KOPT-K1 (cell line): ENCODE measurements around the gene SNX13.

Experiments
- H3K27ac ChIP-seq: fragments of 200-600 bp; sonication (generic); 2 replicates; pipeline ENCODE4 v1.5.1; 2016; ENCODE audit warnings: antibody characterized with exemption, mild to moderate bottlenecking, low read depth, low read length; ENCODE audit not compliant: poor library complexity, severe bottlenecking
- H3K36me3 ChIP-seq: fragments of 200-600 bp; sonication (generic); 2 replicates; pipeline ENCODE4 v1.5.1; 2017; ENCODE audit warnings: antibody characterized with exemption, mild to moderate bottlenecking, low read length, moderate library complexity; ENCODE audit not compliant: insufficient read depth
- H3K9me3 ChIP-seq: fragments of 200-600 bp; sonication (generic); 2 replicates; pipeline ENCODE4 v1.5.1; 2017; ENCODE audit warnings: antibody characterized with exemption, low read length, mild to moderate bottlenecking; ENCODE audit not compliant: insufficient read depth, poor library complexity, severe bottlenecking

SNX13 gene

DNA sequence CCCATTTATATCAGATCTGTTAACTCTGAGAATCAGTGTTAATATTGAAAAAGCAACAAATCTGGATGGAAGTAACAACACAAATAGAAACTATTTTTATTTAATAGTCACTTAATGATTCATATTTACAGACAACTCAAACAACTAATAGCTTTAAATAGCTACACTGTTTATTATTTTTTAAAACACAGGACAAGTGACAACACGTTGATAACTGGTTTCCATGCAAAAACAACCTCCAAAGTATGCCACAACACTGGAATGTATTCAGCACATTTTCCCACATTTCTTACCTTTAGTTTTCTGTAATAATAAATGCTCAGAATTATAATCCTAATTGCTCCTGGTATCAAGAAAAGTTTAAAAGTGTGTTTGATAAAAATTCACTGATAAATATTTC is 4.0 kb downstream of the SNX13 start:
- Histone ChIP-seq H3K9me3 (no peaks in the 10 kb centered on the region), H3K27ac (no peak overlapping the region), H3K36me3 (no peaks in the 10 kb centered on the region)

DNA sequence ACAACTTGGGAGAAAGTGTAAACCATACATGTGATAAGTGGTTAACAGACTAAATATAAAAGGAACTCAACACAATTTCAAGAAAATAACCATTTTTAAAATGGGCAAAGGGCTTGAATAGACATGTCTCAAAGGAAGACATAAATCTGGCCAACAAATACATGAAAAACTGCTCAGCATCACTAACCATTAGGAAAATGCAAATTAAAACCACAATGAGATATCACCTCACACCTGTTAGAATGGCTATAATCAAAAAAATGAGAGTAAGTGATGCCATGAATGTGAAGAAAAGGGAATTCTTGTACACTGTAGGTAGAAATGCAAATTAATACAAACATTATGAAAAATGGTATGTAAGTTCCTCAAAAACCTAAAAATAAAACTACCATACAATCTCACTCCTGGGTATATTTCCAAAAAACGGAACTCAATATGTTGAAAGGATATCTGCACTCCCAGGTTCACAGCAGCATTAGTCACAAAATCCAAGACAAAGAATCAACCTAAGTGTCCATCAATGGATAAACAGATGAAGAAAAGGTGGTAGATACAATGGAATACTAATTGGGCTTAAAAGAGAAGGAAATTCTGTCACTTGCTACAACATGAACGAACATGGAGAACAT is 5.6 kb downstream of the SNX13 start:
- Histone ChIP-seq H3K27ac (no peak overlapping the region), H3K9me3 (no peaks in the 10 kb centered on the region), H3K36me3 (no peaks in the 10 kb centered on the region)

DNA sequence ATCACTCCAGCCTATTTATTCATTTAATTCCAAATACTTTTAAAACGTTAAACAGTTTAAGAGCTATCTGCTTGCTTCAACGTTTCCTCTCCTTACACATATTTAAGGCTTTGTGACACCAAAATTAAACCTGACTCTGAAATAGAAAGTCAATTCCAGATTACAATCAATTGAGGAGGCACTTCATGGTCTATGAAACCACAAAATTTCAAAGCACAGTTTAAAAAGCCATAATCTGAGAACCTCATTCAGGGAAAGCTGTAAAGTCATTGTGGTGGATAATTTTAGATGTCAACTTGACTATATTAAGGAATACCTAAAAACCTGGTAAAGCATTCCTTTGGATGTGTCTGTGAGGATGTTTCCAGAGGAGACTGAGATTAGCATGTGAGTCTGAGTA is 6.2 kb downstream of the SNX13 start:
- Histone ChIP-seq H3K9me3 (no peaks in the 10 kb centered on the region), H3K36me3 (no peaks in the 10 kb centered on the region), H3K27ac (no peak overlapping the region)

DNA sequence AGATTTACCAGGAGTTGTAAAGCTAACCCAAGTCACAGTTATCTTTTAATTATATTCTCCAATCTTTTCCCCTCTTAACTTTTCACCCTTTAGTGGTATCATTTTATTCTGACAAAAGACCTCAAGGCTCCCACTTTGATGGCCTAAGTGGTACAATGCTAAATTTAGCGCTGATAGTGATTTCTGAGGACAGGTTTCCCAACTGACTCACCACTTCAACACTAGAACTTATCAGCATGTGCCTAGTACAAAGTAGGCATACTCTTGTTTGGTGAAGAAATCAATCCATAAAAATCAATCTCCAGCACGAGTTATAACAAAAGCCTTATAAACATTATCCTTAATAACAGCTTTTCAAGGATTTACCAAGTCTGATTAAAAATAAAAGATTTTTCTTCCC is 7.5 kb downstream of the SNX13 start:
- Histone ChIP-seq H3K36me3 (no peaks in the 10 kb centered on the region), H3K27ac (no peak overlapping the region), H3K9me3 (no peaks in the 10 kb centered on the region)

DNA sequence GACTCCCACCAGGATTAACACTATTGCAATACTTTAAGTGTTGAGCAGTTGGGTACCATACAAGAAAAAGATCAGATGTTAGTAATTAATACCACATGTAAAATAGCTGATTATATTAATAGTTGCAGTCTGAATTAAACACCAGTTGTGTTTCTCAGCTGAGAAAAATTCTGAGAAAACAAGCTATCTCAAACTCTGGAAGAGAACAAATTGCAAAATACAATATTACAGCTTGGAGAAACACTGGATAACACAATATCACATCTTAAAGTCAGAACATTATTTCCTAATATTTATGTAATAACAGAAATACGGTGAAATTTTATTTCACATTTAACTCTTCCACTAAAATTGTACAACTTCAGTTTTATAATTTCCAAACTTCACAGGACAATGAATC is 9.2 kb downstream of the SNX13 start:
- Histone ChIP-seq H3K27ac (no peak overlapping the region), H3K9me3 (no peaks in the 10 kb centered on the region), H3K36me3 (no peaks in the 10 kb centered on the region)

DNA sequence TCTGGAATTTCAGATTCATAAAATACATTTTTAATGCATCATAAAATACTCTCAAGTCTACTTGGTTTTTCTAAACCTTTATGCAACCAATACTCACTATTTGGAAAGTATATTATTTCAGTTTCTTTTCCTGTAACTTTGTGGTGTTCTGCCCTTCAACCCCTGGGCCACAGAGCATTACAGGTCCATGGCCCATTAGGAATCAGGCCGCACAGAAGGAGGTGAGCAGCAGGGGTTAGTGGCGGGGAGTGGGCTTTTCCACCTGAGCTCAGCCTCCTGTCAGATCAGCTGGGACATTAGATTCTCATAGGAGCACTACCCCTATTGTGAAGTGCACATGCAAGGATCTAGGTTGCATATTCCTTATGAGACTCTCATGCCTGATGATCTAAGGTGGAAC is 9.7 kb downstream of the SNX13 start:
- H3K27ac ChIP-seq = no peak overlapping the region
- H3K36me3 ChIP-seq = no peaks in the 10 kb centered on the region
- no peaks in the 10 kb centered on the region for H3K9me3 ChIP-seq

DNA sequence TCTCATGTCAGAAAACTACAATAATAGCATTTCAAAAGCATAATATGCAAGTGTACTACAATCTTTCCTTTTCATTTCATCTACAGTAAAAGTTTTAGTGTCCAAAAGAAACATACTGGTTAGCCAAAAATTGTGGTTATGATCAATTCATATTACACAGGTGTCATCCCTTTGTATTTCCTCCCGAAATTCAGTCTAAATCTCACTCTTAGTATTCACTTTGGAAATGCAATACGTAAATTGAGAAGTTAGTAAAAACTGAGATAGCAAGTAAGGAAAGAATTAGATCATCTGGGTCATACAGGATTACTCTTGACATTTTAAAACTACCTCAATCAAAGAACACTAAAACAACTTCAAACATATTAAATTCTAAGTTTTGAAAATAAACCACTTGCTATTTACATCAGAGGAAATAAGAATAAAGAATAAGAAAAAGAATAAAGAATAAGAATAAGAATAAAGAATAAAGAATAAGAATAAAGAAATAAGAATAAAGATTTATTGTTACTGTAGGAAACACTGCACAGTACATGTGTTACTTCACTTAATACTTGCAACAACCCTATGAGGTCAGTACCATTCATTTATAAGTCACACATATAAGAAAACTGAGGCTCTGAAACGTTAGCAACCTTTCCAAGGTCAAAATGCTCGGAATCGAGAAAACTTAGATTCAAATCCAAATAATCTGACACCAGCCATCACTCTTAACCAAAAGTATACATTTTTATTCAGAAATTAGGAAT is 10.5 kb downstream of the SNX13 start:
- Histone ChIP-seq H3K9me3 (no peaks in the 10 kb centered on the region), H3K27ac (no peak overlapping the region), H3K36me3 (no peaks in the 10 kb centered on the region)

DNA sequence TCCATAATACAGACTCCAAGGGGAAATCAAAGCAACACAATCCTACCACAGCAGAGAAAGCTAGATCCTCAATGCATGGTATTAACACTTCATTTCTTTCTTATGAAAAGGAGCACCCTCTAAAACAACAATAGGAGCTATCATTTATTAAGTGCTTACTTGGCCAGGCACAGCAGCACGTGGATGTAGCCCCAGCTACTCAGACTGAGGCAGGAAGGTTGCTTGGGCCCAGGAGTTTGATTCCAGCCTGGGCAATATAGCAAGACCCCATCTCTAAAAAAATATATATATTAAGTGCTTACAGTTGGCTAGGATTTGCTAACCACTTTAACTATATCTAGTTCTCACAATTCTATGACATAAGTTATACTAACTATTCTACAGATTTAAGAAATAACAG is 12.2 kb downstream of the SNX13 start:
- Histone ChIP-seq H3K36me3 (no peaks in the 10 kb centered on the region), H3K9me3 (no peaks in the 10 kb centered on the region), H3K27ac (no peak overlapping the region)

DNA sequence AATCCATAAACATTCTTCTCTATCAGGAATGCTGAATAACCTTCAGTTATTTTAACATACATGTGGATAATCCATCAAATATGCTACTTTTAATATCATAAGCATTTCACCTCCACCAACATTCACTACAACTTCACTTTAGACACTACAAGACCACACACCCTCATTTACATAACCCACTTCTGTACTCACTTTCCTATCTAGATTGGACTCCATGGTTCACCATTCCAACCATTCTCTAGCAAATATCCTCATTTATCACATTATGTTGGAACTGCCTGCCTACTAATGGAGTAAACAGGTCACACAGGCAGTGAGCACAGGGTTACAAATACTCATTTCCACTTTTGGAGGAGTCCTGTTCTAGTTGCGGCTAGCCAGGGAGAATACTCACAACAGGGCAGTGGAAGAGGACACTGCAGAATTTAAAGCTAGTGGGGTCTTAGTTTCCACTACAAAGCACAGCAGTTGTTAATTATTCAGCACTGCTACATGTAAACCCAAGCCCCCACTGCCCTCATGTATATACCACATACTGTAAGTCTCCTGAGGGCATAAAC is 18.4 kb downstream of the SNX13 start:
- no peak overlapping the region for H3K27ac ChIP-seq

DNA sequence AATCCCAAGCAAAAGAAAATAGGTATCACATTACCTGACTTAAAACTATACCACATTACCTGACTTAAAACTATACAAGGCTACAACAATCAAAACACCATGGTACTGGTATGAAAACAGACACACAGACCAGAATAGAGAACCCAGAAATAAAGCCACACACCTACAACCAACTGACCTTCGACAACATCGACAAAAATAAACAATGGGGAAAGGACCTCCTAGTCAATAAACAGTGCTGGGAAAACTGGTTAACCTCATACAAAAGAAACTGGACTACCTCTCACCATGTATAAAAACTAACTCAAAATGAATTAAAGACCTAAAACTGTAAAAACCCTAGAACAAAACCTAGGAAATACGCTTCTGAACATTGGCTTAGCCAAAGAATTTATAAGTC is 22.5 kb downstream of the SNX13 start:
- Histone ChIP-seq H3K9me3 (peaks cover 34% of the 10 kb centered on the region), H3K36me3 (no peaks in the 10 kb centered on the region)

More for the DNA sequence above, 18.4 kb downstream of the SNX13 start:
- Histone ChIP-seq H3K9me3 (peaks cover 22% of the 10 kb centered on the region), H3K36me3 (no peaks in the 10 kb centered on the region)

DNA sequence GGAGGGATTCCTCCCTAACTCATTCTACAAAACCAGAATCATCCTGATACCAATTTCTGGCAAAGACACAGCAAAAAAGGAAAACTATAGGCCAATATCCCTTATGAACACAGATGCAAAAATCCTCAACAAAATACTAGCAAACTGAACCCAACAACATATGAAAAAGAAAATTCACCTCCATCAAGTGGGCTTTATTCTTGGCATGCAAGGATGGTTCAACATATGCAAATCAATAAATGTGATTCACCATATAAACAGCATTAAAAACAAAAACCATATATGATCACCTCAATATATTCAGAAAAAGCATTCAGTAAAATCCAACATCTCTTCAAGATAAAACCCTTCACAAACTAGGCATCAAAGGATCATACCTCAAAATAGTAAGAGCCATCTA is 23.5 kb downstream of the SNX13 start:
- Histone ChIP-seq H3K9me3 (peaks cover 34% of the 10 kb centered on the region), H3K27ac (no peak overlapping the region), H3K36me3 (no peaks in the 10 kb centered on the region)

More for the DNA sequence above, 22.5 kb downstream of the SNX13 start:
- no peak overlapping the region for H3K27ac ChIP-seq

DNA sequence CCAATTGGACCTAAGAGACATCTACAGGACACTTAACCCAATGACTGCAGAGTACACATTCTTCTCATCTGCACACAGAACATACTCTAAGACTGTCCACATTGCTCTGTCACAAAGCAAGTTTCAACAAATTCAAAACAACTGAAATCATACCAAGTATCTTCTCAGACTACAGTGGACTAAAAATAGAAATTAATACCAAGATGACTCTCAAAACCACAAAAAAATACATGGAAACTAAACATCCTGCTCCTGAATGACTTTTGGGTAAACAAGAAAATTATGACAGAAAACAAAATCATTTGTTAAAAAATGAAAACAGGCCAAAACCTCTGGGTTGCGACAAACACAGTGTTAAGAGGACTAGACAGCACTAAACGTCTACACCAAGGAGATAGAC is 24.5 kb downstream of the SNX13 start:
- Histone ChIP-seq H3K27ac (no peak overlapping the region), H3K36me3 (no peaks in the 10 kb centered on the region), H3K9me3 (peaks cover 38% of the 10 kb centered on the region)

DNA sequence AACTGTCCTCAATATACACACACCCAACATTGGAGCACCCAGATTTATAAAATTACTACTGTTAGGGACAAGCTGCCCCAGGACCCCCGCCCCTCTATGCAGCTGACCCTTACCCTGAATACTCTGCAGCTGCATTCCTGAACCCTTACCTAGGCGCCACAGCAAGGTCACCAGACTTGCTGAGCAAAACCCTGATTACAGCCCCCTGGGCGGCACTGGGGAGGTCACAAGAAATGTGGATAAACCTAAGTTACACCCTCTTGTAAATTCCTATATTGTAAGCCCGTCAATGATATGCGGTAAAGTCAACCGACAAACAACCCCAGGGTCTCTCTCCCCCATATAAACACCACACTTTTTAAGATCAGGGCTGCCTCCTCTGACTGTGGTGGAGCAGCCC is 25.1 kb downstream of the SNX13 start:
- Histone ChIP-seq H3K9me3 (peaks cover 44% of the 10 kb centered on the region), H3K27ac (no peak overlapping the region), H3K36me3 (no peaks in the 10 kb centered on the region)

DNA sequence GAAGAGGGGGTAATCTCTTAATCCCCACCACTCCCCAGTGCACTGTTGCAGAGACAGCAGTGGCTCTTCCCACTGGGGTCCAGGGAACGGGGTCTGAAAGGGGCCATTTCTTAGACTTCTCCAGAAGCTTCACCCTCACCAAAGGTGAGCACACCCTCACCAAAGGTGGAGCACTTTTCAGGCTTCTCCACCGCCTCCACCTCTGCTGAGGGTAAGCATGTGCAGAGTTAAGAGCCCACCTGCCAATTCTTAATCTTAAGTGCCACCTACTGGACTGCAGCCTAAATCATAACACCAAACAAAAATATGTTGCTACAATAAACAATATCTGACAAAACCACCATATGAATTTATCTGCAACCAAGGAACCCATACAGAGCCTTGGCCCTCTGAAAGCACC is 27.0 kb downstream of the SNX13 start:
- Histone ChIP-seq H3K36me3 (no peaks in the 10 kb centered on the region), H3K27ac (no peak overlapping the region), H3K9me3 (peaks cover 49% of the 10 kb centered on the region)

DNA sequence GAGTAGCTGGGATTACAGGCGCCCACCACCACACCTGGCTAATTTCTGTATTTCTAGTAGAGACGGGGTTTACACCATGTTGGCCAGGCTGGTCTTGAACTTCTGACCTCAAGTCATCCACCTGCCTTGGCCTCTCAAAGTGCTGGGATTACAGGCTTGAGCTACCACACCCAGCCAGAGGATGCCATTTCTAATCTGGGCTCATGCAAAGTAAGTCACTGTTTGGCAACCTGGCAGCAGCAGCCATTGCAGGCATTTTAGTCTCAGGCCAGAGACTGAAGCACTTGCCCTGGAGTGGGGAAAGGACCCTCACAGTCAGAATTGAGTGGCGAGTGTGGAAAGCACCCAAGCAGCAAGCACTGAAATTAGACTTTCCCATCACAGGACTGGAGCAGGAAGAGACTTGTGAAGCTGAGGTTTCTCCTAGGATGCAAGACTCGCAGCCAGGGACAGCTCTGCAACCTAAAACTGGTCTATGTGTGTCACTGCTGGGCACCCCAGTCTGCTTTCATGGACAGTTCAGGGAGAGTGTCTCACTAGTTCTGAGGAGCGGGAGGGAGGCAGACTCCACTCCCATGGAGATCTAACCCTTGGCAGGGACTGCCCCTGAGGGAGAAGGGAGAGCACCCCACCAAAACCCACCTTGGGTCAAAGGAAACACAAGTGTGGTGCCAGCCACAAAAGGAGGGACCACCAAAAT is 27.6 kb downstream of the SNX13 start:
- Histone ChIP-seq H3K36me3 (no peaks in the 10 kb centered on the region), H3K27ac (no peak overlapping the region)

More for the DNA sequence above, 27.6 kb downstream of the SNX13 start:
- peaks cover 45% of the 10 kb centered on the region for H3K9me3 ChIP-seq
